Psoas muscle (tissue), 8 donors: ENCODE measurements around the gene ZNF296. TPM values are rescaled to one million over a fixed set of nuclear protein-coding genes. Genes with fewer than 3 reads are reported as not detected.

Experiments used
- ATAC-seq, 4 donors: fragments of 200-7000 bp; cut with Tn5 transposase; one replicate each; pipeline ENCODE4 v1.9.1; 2020; ENCODE audit warnings: moderate library complexity in 3 of 4, mild to moderate bottlenecking in 2 of 4
- DNase-seq, 2 donors: peaks; one replicate each; pipeline ENCODE4 v3.0.0-alpha.2; 2020
- H3K27ac ChIP-seq: fragments of 200-600 bp; one replicate; pipeline ENCODE4 v1.8.0; 2022
- H3K27me3 ChIP-seq, 3 donors: fragments of 200-600 bp in 1 of 3; one replicate each; pipeline versions ENCODE4 v1.6.1 to v1.8.0; 2013 to 2022; ENCODE audit warnings: low read length in 2 of 3, mild to moderate bottlenecking in 2 of 3, moderate library complexity in 1 of 3; ENCODE audit not compliant: insufficient read depth in 3 of 3
- H3K36me3 ChIP-seq, 2 donors: fragments of 200-600 bp in 1 of 2; one replicate each; pipeline versions ENCODE4 v1.6.1 to v1.8.0; 2013 to 2022; ENCODE audit warnings: low read depth in 1 of 2, mild to moderate bottlenecking in 1 of 2, moderate library complexity in 1 of 2; ENCODE audit not compliant: insufficient read depth in 1 of 2
- H3K4me1 ChIP-seq: fragments of 200-600 bp; one replicate; pipeline ENCODE4 v1.8.0; 2022
- H3K4me3 ChIP-seq: fragments of 200-600 bp; one replicate; pipeline ENCODE4 v1.8.0; 2022; ENCODE audit warnings: mild to moderate bottlenecking
- H3K9me3 ChIP-seq: fragments of 200-600 bp; one replicate; pipeline ENCODE4 v1.8.0; 2022
- WGBS, 3 donors: extraction: QIAGEN DNeasy Blood & Tissue Kit; methylation state at CpG; one replicate each; pipeline versions ENCODE4 v1.1.6 to v1.1.7; 2013; 5-methylcytosine and 5-hydroxymethylcytosine counted together
- intact Hi-C, 2 donors: fragments of 100-400 bp; cut with DNase I; formaldehyde crosslinking; loops; one replicate each; pipeline versions ENCODE4 v1.11.0 to v1.14.2; 2022
- polyA plus RNA-seq, 3 donors: library from polyadenylated mRNA; stranded (reverse); fragments of 200-250 nt; gene quantifications; one replicate each; pipeline ENCODE4 v1.2.3, GENCODE V29; 2013
- total RNA-seq, 4 donors: library from RNA; stranded (reverse); fragmentation: NEBNext Ultra II Directional in 2 of 4; extraction: Animal tissue kit (Norgen Biotek cat#: 25700) in 2 of 4; gene quantifications; one replicate each; pipeline versions ENCODE4 v1.2.1 to v1.2.4, GENCODE V29; 2021 to 2023
- TF ChIP-seq, protein P1 (sequence below): fragments of 200-600 bp; IDR thresholded peaks from one replicate; pipeline ENCODE4 v1.8.0; 2022; ENCODE audit warnings: antibody characterized with exemption
- donor health status: healthy with polysubstance abuse.
- donor health status: DM: no; HTN: no; CAD: no; lungs with moderate emphysema.
- donor health status: Bipolar disorder and iron deficiency.
- donor health status: healthy.
- donor health status: DM: yes; HTN: yes; CAD: no.
- donor health status: DM: no; HTN: no; CAD: no.
- donor health status: DM: no; HTN: no; CAD: no.
- donor health status: DM: yes; HTN: yes; CAD: no.

The ZNF296 gene
- total and polyA plus RNA-seq, 7 donors: 0.22 to 0.73 (median 0.40) TPM; not detected in 1

- WGBS, 3 donors: 85 to 90% (median 88%) methylated on average over 8 of the region's 8 CpGs
- H3K27ac ChIP-seq: no peak overlapping the region
- ATAC-seq: peak in 1 of 4 donors; percentile 2
- H3K27me3 ChIP-seq: no peaks in the 10 kb centered on the region
- H3K4me1 ChIP-seq: no peaks in the 10 kb centered on the region
- no peak overlapping the region for H3K4me3 ChIP-seq
- TF ChIP-seq, protein P1, sequence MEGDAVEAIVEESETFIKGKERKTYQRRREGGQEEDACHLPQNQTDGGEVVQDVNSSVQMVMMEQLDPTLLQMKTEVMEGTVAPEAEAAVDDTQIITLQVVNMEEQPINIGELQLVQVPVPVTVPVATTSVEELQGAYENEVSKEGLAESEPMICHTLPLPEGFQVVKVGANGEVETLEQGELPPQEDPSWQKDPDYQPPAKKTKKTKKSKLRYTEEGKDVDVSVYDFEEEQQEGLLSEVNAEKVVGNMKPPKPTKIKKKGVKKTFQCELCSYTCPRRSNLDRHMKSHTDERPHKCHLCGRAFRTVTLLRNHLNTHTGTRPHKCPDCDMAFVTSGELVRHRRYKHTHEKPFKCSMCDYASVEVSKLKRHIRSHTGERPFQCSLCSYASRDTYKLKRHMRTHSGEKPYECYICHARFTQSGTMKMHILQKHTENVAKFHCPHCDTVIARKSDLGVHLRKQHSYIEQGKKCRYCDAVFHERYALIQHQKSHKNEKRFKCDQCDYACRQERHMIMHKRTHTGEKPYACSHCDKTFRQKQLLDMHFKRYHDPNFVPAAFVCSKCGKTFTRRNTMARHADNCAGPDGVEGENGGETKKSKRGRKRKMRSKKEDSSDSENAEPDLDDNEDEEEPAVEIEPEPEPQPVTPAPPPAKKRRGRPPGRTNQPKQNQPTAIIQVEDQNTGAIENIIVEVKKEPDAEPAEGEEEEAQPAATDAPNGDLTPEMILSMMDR: no peak
- intact Hi-C loops: loop anchor here (5.0 to 10.0 kb wide), 2 partner anchors 150 to 152 kb away; partner anchors contain the start of gene APOE (in 2 of the 2)
- H3K9me3 ChIP-seq: no peaks in the 10 kb centered on the region
- H3K36me3 ChIP-seq: peaks cover 12 to 100% of the 10 kb centered on the region in 2 donors
- DNase-seq: no peak
Measured at GRCh38 chr19:45056831-45057230, 19.4 kb downstream of the ZNF296 start.

DNA sequence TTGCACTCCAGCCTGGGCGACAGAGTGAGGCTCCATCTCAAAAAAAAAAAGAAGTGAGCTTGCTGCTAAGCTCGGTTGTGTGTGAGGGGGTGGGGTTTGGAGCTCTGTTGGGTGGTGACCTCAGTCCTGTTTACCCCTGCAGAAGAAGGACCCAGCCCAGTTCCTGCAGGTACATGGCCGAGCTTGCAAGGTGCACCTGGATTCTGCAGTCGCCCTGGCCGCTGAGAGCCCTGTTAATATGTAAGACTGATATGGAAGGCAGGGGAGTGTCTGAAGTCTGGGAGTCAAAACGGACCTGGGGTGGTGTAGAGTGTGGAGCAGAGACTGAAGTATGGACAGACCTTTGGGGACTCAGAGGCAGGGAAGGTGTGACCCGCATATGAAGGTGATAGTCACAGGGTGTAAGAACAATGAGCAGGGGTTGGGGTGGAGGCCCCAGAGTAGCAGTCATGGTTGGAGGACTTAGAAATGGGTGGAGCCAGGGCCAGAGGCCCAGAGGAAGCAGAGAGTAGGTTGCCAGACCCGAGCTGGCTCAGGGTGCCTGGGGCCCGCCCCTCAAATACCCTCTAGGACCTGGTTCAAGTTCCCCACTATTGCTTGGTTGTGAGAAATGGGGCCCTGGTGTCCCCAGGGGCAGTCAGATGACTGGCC is 24.2 kb downstream of the ZNF296 start:
- ATAC-seq: no peak
- H3K27ac ChIP-seq: no peak overlapping the region
- DNase-seq: no peak
- H3K4me3 ChIP-seq: no peak overlapping the region
- intact Hi-C loops: loop anchor here in 1 of 2 donors (10.0 kb wide), 1 partner anchor 147 kb away; the partner anchor contains the start of gene APOE
- no peaks in the 10 kb centered on the region for H3K27me3 ChIP-seq
- TF ChIP-seq, protein P1: no peak
- H3K36me3 ChIP-seq: peaks cover 7 to 63% of the 10 kb centered on the region in 2 donors
- H3K9me3 ChIP-seq: no peaks in the 10 kb centered on the region
- H3K4me1 ChIP-seq: peaks cover 28% of the 10 kb centered on the region
- 70 to 76% (median 70%) methylated on average over 9 of the region's 9 CpGs for WGBS, 3 donors

GRCh38 chr19:45050036-45050435 is 26.2 kb downstream of the ZNF296 start:
- 75 to 85% (median 77%) methylated on average over 6 of the region's 6 CpGs for WGBS, 3 donors
- H3K36me3 ChIP-seq: peaks cover 4 to 63% of the 10 kb centered on the region in 2 donors
- peaks cover 39% of the 10 kb centered on the region for H3K4me1 ChIP-seq
- intact Hi-C loops: loop anchor here in 1 of 2 donors (10.0 kb wide), 1 partner anchor 145 kb away; the partner anchor contains the start of gene APOE
- TF ChIP-seq, protein P1: no peak
- no peak for DNase-seq
- no peak overlapping the region for H3K4me3 ChIP-seq
- H3K27me3 ChIP-seq: no peaks in the 10 kb centered on the region
- H3K9me3 ChIP-seq: no peaks in the 10 kb centered on the region
- peak overlapping the region; percentile 71 for H3K27ac ChIP-seq
- peak in 2 of 4 donors; percentile 33 to 41 for ATAC-seq

DNA sequence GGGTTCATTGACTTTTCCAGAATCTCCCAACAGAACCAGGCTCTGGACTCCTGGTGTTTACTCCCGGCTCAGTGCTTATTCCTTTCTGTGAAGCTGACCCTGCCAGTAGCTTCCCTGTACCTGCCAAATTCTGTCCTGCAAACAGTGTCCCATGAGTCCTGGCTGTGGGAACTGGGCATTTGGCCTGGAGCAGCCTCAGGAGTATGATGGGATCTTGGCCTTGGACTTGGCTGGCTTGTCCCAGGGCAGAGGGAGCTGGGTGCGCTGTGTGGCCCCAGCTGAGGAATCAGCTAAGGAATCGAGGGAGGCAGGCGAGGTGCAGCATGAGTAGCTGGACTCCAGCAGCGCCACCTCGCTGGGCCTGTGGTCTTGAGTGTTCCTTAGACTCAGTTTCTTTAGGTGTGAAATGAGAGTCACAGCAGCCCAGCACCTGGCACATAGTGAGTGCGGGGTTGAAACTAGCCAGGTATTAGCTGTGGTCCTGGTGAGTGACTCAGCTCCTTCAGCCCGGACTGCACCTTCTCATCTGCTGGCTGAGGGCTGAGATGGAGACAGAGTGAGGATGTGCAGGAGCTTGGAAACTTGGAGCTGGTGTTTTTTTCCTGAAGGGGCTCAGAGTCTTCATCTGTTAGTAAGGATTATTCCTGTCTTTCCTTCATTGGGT is 27.1 kb downstream of the ZNF296 start:
- Histone ChIP-seq H3K4me1 (peaks cover 45% of the 10 kb centered on the region), H3K9me3 (no peaks in the 10 kb centered on the region), H3K27me3 (no peaks in the 10 kb centered on the region), H3K4me3 (no peak overlapping the region), H3K36me3 (peaks cover 4 to 63% of the 10 kb centered on the region in 2 donors), H3K27ac (peak overlapping the region; percentile 71)
- WGBS, 3 donors: 49 to 68% (median 56%) methylated on average over 8 of the region's 8 CpGs
- peak in 1 of 2 donors; percentile 63 for DNase-seq
- peak; percentile 54 to 86 (median 68) for ATAC-seq
- TF ChIP-seq, protein P1: no peak
- intact Hi-C loops: no loop called here
